ENCODE measurements around the gene JPH2.

Gene JPH2

GRCh38 chr20:44137266-44137801, 49.7 kb downstream of the JPH2 start:
- TF ChIP-seq, protein P1, sequence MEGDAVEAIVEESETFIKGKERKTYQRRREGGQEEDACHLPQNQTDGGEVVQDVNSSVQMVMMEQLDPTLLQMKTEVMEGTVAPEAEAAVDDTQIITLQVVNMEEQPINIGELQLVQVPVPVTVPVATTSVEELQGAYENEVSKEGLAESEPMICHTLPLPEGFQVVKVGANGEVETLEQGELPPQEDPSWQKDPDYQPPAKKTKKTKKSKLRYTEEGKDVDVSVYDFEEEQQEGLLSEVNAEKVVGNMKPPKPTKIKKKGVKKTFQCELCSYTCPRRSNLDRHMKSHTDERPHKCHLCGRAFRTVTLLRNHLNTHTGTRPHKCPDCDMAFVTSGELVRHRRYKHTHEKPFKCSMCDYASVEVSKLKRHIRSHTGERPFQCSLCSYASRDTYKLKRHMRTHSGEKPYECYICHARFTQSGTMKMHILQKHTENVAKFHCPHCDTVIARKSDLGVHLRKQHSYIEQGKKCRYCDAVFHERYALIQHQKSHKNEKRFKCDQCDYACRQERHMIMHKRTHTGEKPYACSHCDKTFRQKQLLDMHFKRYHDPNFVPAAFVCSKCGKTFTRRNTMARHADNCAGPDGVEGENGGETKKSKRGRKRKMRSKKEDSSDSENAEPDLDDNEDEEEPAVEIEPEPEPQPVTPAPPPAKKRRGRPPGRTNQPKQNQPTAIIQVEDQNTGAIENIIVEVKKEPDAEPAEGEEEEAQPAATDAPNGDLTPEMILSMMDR (IDR thresholded peaks at IDR 0.05; ENCODE audit: control extremely low read depth, extremely low read depth, low read depth, missing control alignments) = no peak
- CTCF ChIA-PET = interaction anchor here (1.0 to 2.3 kb wide), 3 partner anchors 9 to 20 kb away, joined by 3 to 12 read pairs (median 3); no protein-coding TSS in a partner anchor

DNA sequence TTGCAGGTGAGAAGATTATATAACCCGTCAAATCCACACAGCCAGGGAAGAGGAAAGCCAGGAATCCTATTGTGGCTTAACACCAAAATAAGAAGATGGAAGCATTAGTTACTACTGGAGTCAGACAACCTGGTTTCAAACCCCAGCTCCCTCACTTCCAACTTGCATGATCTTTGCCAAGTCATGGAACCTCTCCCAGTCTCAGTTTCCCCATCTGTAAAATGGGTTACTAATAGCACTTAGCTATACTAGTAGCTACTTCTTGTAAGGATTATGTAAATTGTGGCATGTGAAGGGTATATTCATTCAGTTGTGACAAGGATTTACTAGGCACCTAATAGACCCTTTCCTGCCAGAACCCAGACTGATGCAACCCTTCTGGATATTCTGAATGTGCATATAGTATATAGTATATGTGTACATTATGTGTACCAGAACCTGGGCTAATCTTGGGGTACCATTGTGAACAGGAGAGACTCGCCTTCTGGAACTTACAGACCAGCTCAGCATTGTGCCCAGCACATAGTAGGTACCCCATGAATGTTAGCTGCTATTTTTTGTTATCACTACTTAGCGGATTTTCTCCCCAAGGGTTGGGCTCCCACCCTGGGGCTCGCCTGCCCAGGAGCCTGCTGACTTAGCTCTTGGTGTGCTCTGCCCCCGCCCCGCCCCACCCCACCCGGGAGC, 50.3 kb downstream of the JPH2 start:
- DNase-seq (ENCODE audit: extremely low spot score) = no peak
- ChIA-PET POLR2A (no interaction called here), CTCF (interaction anchor here (1.0 to 2.3 kb wide), 3 partner anchors 8 to 19 kb away, joined by 3 to 12 read pairs (median 3); no protein-coding TSS in a partner anchor)
- TF ChIP-seq, protein P1 (IDR thresholded peaks at IDR 0.05; ENCODE audit: control extremely low read depth, extremely low read depth, low read depth, missing control alignments) = no peak

More at GRCh38 chr20:44137266-44137801, 49.7 kb downstream of the JPH2 start:
- POLR2A ChIA-PET = no interaction called here
- DNase-seq (ENCODE audit: extremely low spot score) = no peak

- ChIA-PET POLR2A (no interaction called here), CTCF (interaction anchor here (1.2 to 1.3 kb wide), 2 partner anchors 10 to 54 kb away, joined by 3 to 4 read pairs; no protein-coding TSS in a partner anchor)
- TF ChIP-seq, protein P1 (IDR thresholded peaks at IDR 0.05; ENCODE audit: control extremely low read depth, extremely low read depth, low read depth, missing control alignments) = no peak
- DNase-seq (ENCODE audit: extremely low spot score) = no peak
Observed at GRCh38 chr20:44135417-44136204, 51.4 kb downstream of the JPH2 start.

DNA sequence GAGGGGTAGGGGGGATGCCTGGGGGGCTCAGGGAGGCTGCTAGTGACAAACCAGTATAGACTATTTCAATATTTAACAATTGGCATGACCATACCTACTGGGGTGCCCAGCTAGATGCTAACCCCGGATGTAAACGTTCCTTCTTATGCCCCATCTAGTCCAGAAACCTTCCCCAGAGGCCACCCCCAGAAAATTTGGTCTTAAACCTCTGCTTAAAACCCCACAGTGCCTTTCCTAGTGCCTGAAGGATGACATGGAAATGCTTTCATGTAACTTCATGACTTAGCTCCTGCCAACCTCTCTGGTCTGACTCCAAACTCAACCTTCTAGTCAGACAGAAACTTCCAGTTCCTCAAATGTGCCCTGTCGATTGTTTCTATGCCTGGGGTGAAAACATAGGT, 52.0 kb downstream of the JPH2 start:
- ChIA-PET CTCF (interaction anchor here (1.2 to 1.3 kb wide), 2 partner anchors 11 to 55 kb away, joined by 3 to 4 read pairs; no protein-coding TSS in a partner anchor), POLR2A (no interaction called here)
- TF ChIP-seq, protein P1 (IDR thresholded peaks at IDR 0.05; ENCODE audit: control extremely low read depth, extremely low read depth, low read depth, missing control alignments) = no peak
- peak; percentile 53 for DNase-seq (ENCODE audit: extremely low spot score)

DNA sequence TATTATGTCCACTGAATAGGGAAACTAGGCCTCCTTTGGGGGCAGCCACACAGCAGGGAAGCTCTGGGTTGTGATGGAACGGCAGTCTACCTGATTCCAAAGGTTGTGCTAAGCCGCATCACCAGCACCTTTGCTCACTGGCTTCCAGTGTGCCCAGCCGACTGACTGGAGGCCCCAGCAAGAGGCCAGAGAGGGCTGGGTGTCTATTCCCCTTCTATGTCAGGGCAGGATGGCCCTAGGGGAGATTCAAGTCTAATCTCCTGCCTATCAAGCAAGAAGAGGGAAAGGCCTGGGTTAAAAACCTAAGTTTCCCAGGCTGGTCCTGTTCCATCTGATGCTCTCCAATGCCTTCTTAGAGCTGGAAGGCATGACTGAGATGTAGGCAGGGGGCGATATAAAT, 53.6 kb downstream of the JPH2 start:
- TF ChIP-seq, protein P1 (IDR thresholded peaks at IDR 0.05; ENCODE audit: control extremely low read depth, extremely low read depth, low read depth, missing control alignments) = no peak
- POLR2A ChIA-PET = no interaction called here
- DNase-seq (ENCODE audit: extremely low spot score) = no peak
- CTCF ChIA-PET = no interaction called here

GRCh38 chr20:44131704-44132103, 55.3 kb downstream of the JPH2 start:
- DNase-seq (ENCODE audit: extremely low spot score) = no peak
- TF ChIP-seq, protein P1 (IDR thresholded peaks at IDR 0.05; ENCODE audit: control extremely low read depth, extremely low read depth, low read depth, missing control alignments) = no peak
- ChIA-PET POLR2A (no interaction called here), CTCF (interaction anchor here (1.1 to 2.2 kb wide), 5 partner anchors 11 to 594 kb away, joined by 4 to 7 read pairs (median 5); no protein-coding TSS in a partner anchor)

Measured in GM10248 (cell line).